ENCODE measurements around the gene JADE2. TPM values are rescaled to one million over a fixed set of nuclear protein-coding genes. Genes with fewer than 3 reads are reported as not detected.

JADE2 gene
- total and polyA plus RNA-seq, 2 donors (not counting 3 experiments of a cell fraction or from before 2014, with no cell fraction given) = 11.6 to 31.1 TPM

GRCh38 chr5:134563221-134563620 lies 37.8 kb downstream of the JADE2 start:
- intact Hi-C loops (cut with micrococcal nuclease) (no loop called here), dilution Hi-C loops (cut with MboI; ENCODE audit: extremely low pct_ligation_motif_present, low sequenced_read_pairs) (no loop called here)
- no peak overlapping the region for H2AFZ ChIP-seq (ENCODE audit: low read depth, low read length)
- H4K20me1 ChIP-seq (replicated peaks; ENCODE audit: control insufficient read depth, extremely low read depth, insufficient read depth, low read length) = no peaks in the 10 kb centered on the region
- no peaks in the 10 kb centered on the region for H3K9me3 ChIP-seq (replicated peaks; ENCODE audit: control insufficient read depth, insufficient read depth, low read length)
- TF ChIP-seq FOS (IDR thresholded peaks at IDR 0.05; ENCODE audit: borderline replicate concordance, insufficient read depth, low read length) (no peak), MYC (IDR thresholded peaks at IDR 0.05; ENCODE audit: low read depth, low read length) (no peak), EZH2 (IDR thresholded peaks at IDR 0.05; ENCODE audit: borderline replicate concordance, low read depth, low read length, severe bottlenecking) (no peak), MAX (IDR thresholded peaks at IDR 0.05; ENCODE audit: insufficient read depth, insufficient read length) (no peak), JUN (IDR thresholded peaks at IDR 0.05; ENCODE audit: borderline replicate concordance, insufficient read depth, insufficient read length, low read depth) (no peak), POLR2AphosphoS5 (IDR thresholded peaks at IDR 0.05; ENCODE audit: insufficient read depth, low read depth, low read length) (no peak), GATA2 (IDR thresholded peaks at IDR 0.05; ENCODE audit: insufficient read depth, insufficient read length, low read depth, low read length) (no peak)
- TF ChIP-seq, protein P1, sequence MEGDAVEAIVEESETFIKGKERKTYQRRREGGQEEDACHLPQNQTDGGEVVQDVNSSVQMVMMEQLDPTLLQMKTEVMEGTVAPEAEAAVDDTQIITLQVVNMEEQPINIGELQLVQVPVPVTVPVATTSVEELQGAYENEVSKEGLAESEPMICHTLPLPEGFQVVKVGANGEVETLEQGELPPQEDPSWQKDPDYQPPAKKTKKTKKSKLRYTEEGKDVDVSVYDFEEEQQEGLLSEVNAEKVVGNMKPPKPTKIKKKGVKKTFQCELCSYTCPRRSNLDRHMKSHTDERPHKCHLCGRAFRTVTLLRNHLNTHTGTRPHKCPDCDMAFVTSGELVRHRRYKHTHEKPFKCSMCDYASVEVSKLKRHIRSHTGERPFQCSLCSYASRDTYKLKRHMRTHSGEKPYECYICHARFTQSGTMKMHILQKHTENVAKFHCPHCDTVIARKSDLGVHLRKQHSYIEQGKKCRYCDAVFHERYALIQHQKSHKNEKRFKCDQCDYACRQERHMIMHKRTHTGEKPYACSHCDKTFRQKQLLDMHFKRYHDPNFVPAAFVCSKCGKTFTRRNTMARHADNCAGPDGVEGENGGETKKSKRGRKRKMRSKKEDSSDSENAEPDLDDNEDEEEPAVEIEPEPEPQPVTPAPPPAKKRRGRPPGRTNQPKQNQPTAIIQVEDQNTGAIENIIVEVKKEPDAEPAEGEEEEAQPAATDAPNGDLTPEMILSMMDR (IDR thresholded peaks at IDR 0.05; ENCODE audit: extremely low read depth in 1 of 2, insufficient read depth in 1 of 2, low read depth in 1 of 2, low read length in 2 of 2) = no peak
- CTCF ChIA-PET = interaction anchor here (3.2 to 4.9 kb wide), 3 partner anchors 16 to 36 kb away, joined by 26 to 112 read pairs (median 32); partner anchors contain the start of gene JADE2
- H3K79me2 ChIP-seq (ENCODE audit: control insufficient read depth, insufficient read depth, low read length) = no peaks in the 10 kb centered on the region
- peaks cover 33% of the 10 kb centered on the region for H3K4me1 ChIP-seq (ENCODE audit: control insufficient read depth, extremely low read depth, insufficient read depth, low read length)
- no peak overlapping the region for H3K4me3 ChIP-seq (replicated peaks in 1 of 3; ENCODE audit: insufficient read depth in 1 of 3, low read depth in 1 of 3, low read length in 3 of 3)
- DNase-seq (ENCODE audit: low read depth, low spot score) = no peak
- H3K9me1 ChIP-seq (replicated peaks; ENCODE audit: control insufficient read depth, extremely low read depth, insufficient read depth, low read length) = no peaks in the 10 kb centered on the region
- H3K4me2 ChIP-seq (ENCODE audit: insufficient read depth, low read length) = no peak overlapping the region
- FAIRE-seq = no peak
- BruUV-seq (replicated peaks) = no TSS peak
- H3K9ac ChIP-seq (replicated peaks; ENCODE audit: extremely low read depth, insufficient read depth, low read length) = no peak overlapping the region
- POLR2A ChIA-PET = no interaction called here
- no peak overlapping the region for H3K27ac ChIP-seq (ENCODE audit: insufficient read depth, low read depth, low read length)
- peaks cover 0 to 28% of the 10 kb centered on the region in 2 experiments for H3K36me3 ChIP-seq (ENCODE audit: control insufficient read depth in 2 of 2, extremely low read depth in 1 of 2, insufficient read depth in 2 of 2, low read length in 2 of 2)
- H3K27me3 ChIP-seq (ENCODE audit: control insufficient read depth in 2 of 2, insufficient read depth in 2 of 2, low read length in 2 of 2) = no peaks in the 10 kb centered on the region
